Measurements from ENCODE around the gene MEST.

DNA sequence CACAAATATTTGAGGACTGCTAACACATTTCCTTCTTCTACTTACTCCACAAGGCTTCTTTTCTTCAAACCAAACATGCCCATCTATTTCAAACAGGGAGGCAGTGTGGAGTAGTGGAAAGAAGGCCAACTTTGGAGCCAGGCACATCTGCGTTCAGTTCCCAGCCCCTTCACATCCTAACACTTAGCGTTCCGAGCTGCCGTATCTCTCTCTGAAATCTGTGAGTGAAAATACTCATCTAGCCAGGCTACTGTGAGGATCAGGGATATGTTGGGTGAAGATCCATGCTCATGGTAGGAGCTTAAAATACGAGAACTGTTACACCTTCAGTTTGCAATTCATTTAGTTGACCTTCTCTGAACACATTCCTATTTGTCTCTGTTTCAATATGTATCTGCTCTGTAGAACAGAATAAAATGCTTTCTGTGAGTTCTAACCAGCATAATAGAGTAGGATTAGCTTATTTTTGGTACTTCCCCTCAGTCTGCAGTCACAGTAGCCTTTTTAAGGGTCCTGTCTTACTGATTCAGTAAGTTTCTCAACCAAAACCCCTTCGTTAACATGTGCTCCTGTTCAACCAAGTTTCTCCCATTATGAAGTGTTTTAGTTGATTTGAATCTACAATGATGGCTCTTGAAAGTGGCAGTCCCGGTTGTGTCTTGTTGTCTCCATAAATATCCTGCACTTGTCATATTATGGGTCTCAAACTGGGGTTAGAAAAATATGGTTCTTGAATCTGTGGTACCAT, 3.3 kb upstream of the MEST start:
- TF ChIP-seq CTCF (optimal IDR thresholded peaks at IDR 0.05 in 1 of 3, IDR thresholded peaks at IDR 0.05 in 1 of 3, conservative IDR thresholded peaks at IDR 0.05 in 1 of 3; ENCODE audit: extremely low read depth in 1 of 3, insufficient read depth in 2 of 3, low read length in 3 of 3) = no peak
- TF ChIP-seq EZH2 (IDR thresholded peaks at IDR 0.05; ENCODE audit: low read length) = no peak
